ENCODE results near the gene RYR1. TPM values are rescaled to one million over a fixed set of nuclear protein-coding genes. Genes with fewer than 3 reads are reported as not detected.
"Not testable (repeated sequence)": the region's sequence is repeated elsewhere in the genome, so short reads cannot be mapped to it uniquely, and the experiment has no call there.

Gene RYR1
- total RNA-seq, 2 donors from 2014 or later: 0.76 to 1.7 TPM

- ATAC-seq: peak; percentile 49
- DNase-seq: no peak
- intact Hi-C loops (cut with DNase I, micrococcal nuclease): loop anchor here in 1 of 2 donors (10.0 kb wide), 1 partner anchor 529 kb away; no protein-coding TSS in a partner anchor
Observed at GRCh38 chr19:38395381-38396114, 37.9 kb upstream of the RYR1 start.

GRCh38 chr19:38399081-38399480, 34.4 kb upstream of the RYR1 start:
- no peak for ATAC-seq
- intact Hi-C loops (cut with DNase I, micrococcal nuclease): loop anchor here in 1 of 2 donors (10.0 kb wide), 1 partner anchor 526 kb away; no protein-coding TSS in a partner anchor
- no peak for DNase-seq

- ATAC-seq (no peak), DNase-seq (no peak)
- intact Hi-C loops (cut with DNase I, micrococcal nuclease): loop anchor here in 1 of 2 donors (10.0 kb wide), 1 partner anchor 525 kb away; no protein-coding TSS in a partner anchor
Observed at GRCh38 chr19:38399537-38399936, 34.0 kb upstream of the RYR1 start.

- intact Hi-C loops (cut with DNase I, micrococcal nuclease): loop anchor here in 1 of 2 donors (5.0 kb wide), 1 partner anchor 232 kb away; no protein-coding TSS in a partner anchor
- ATAC-seq (no peak), DNase-seq (no peak)
Observed at GRCh38 chr19:38400361-38400760, 33.1 kb upstream of the RYR1 start.

GRCh38 chr19:38401148-38401547, 32.3 kb upstream of the RYR1 start:
- intact Hi-C loops (cut with DNase I, micrococcal nuclease): loop anchor here in 1 of 2 donors (5.0 kb wide), 1 partner anchor 231 kb away; no protein-coding TSS in a partner anchor
- DNase-seq (no peak), ATAC-seq (no peak)

GRCh38 chr19:38402623-38402966, 30.9 kb upstream of the RYR1 start:
- ATAC-seq (no peak), DNase-seq (no peak)
- intact Hi-C loops (cut with DNase I, micrococcal nuclease): loop anchor here in 1 of 2 donors (5.0 kb wide), 1 partner anchor 230 kb away; no protein-coding TSS in a partner anchor

- ATAC-seq (peak; percentile 95), DNase-seq (peak; percentile 96)
- intact Hi-C loops (cut with DNase I, micrococcal nuclease): loop anchor here in 1 of 2 donors (5.0 kb wide), 1 partner anchor 229 kb away; no protein-coding TSS in a partner anchor
Observed at GRCh38 chr19:38402967-38403674, 30.4 kb upstream of the RYR1 start, which contains the start of gene FAM98C. TSS of gene FAM98C (plus strand) at chr19:38403093. CDS start at chr19:38403154, 61 bp downstream.

GRCh38 chr19:38404858-38405257, 28.6 kb upstream of the RYR1 start:
- intact Hi-C loops (cut with DNase I, micrococcal nuclease): loop anchor here in 1 of 2 donors (5.0 kb wide), 1 partner anchor 227 kb away; no protein-coding TSS in a partner anchor
- ATAC-seq: no peak
- no peak for DNase-seq

GRCh38 chr19:38405276-38405675, 28.2 kb upstream of the RYR1 start:
- ATAC-seq (no peak), DNase-seq (no peak)
- intact Hi-C loops (cut with DNase I, micrococcal nuclease): no loop called here

- intact Hi-C loops (cut with DNase I, micrococcal nuclease): no loop called here
- ATAC-seq (peak; percentile 48), DNase-seq (no peak)
Observed at GRCh38 chr19:38409631-38410133, 23.8 kb upstream of the RYR1 start.

GRCh38 chr19:38410407-38410806, 23.1 kb upstream of the RYR1 start:
- DNase-seq; intact Hi-C loops (cut with DNase I, micrococcal nuclease); ATAC-seq: not testable (repeated sequence)

- intact Hi-C loops (cut with DNase I, micrococcal nuclease): no loop called here
- DNase-seq: no peak
- ATAC-seq: no peak
Observed at GRCh38 chr19:38411041-38411712, 22.3 kb upstream of the RYR1 start.

- intact Hi-C loops (cut with DNase I, micrococcal nuclease); DNase-seq: not testable (repeated sequence)
Observed at GRCh38 chr19:38411898-38412297, 21.6 kb upstream of the RYR1 start.

GRCh38 chr19:38412491-38412890, 21.0 kb upstream of the RYR1 start:
- intact Hi-C loops (cut with DNase I, micrococcal nuclease): no loop called here
- DNase-seq (no peak), ATAC-seq (no peak)

More at GRCh38 chr19:38411898-38412297, 21.6 kb upstream of the RYR1 start:
- ATAC-seq: not testable (repeated sequence)

GRCh38 chr19:38412961-38413360, 20.5 kb upstream of the RYR1 start:
- no peak for ATAC-seq
- intact Hi-C loops (cut with DNase I, micrococcal nuclease): no loop called here
- DNase-seq: no peak

GRCh38 chr19:38413416-38413815, 20.1 kb upstream of the RYR1 start:
- intact Hi-C loops (cut with DNase I, micrococcal nuclease): no loop called here
- ATAC-seq (no peak), DNase-seq (no peak)

GRCh38 chr19:38417146-38417543, 16.3 kb upstream of the RYR1 start:
- no peak for DNase-seq
- no peak for ATAC-seq
- intact Hi-C loops (cut with DNase I, micrococcal nuclease): no loop called here

- ATAC-seq: peak; percentile 90
- intact Hi-C loops (cut with DNase I, micrococcal nuclease): no loop called here
- peak; percentile 69 to 75 for DNase-seq
Observed at GRCh38 chr19:38417544-38418506, 15.7 kb upstream of the RYR1 start.

All from left colon (tissue), 2 donors.